SK-N-MC (cell line): ENCODE measurements around the gene MEIS3.

Experiments used
- EZH2 ChIP-seq: fragments of 200-600 bp; sonication (generic); IDR thresholded peaks from one replicate; pipeline ENCODE4 v1.6.1; 2017; ENCODE audit warnings: antibody characterized with exemption
- FOXP2 ChIP-seq: optimal IDR thresholded peaks from 2 replicates; pipeline ENCODE3; 2011; ENCODE audit warnings: mild to moderate bottlenecking, moderate library complexity; ENCODE audit not compliant: insufficient read depth; ENCODE audit errors: extremely low read length, control extremely low read depth
- POLR2AphosphoS5 ChIP-seq: IDR thresholded peaks from 2 replicates; pipeline ENCODE4 v1.6.1; 2012; ENCODE audit warnings: mild to moderate bottlenecking, low read depth, low read length, borderline replicate concordance

GRCh38 chr19:47353307-47353712 is 66.0 kb downstream of the MEIS3 start:
- TF ChIP-seq EZH2 (no peak), POLR2AphosphoS5 (no peak), FOXP2 (no peak)
